Stimulated activated CD4-positive, alpha-beta T cell treated with anti-CD3 and anti-CD28 coated beads, Interleukin-4, amount 100 ng/mL, for 4 hours (primary cell): ENCODE results near the gene CAMK2B.

Experiments used
- DNase-seq, 2 experiments: peaks; one replicate each; pipeline ENCODE4 v3.0.0-alpha.2; 2020

CAMK2B gene

GRCh38 chr7:44225566-44226395 is 99.6 kb downstream of the CAMK2B start:
- no peak for DNase-seq

- DNase-seq: no peak
Measured at GRCh38 chr7:44224974-44225565, 100.3 kb downstream of the CAMK2B start.

- no peak for DNase-seq
Measured at GRCh38 chr7:44224080-44224973, 101.1 kb downstream of the CAMK2B start.

GRCh38 chr7:44223362-44224079 is 101.9 kb downstream of the CAMK2B start:
- no peak for DNase-seq

- no peak for DNase-seq
Measured at GRCh38 chr7:44222776-44223261, 102.6 kb downstream of the CAMK2B start.

- no peak for DNase-seq
Measured at GRCh38 chr7:44222074-44222473, 103.3 kb downstream of the CAMK2B start.

- no peak for DNase-seq
Measured at GRCh38 chr7:44221231-44221791, 104.1 kb downstream of the CAMK2B start.

- DNase-seq: no peak
Measured at GRCh38 chr7:44220358-44221112, 104.9 kb downstream of the CAMK2B start.

GRCh38 chr7:44220046-44220357 is 105.4 kb downstream of the CAMK2B start:
- DNase-seq: no peak

GRCh38 chr7:44219371-44220045 is 105.9 kb downstream of the CAMK2B start:
- no peak for DNase-seq

GRCh38 chr7:44218418-44219201 is 106.8 kb downstream of the CAMK2B start:
- DNase-seq: no peak

- DNase-seq: no peak
Measured at GRCh38 chr7:44217852-44218402, 107.5 kb downstream of the CAMK2B start.

GRCh38 chr7:44217223-44217714 is 108.1 kb downstream of the CAMK2B start:
- DNase-seq: no peak

- DNase-seq: no peak
Measured at GRCh38 chr7:44216521-44217222, 108.7 kb downstream of the CAMK2B start.

GRCh38 chr7:44216019-44216418 is 109.4 kb downstream of the CAMK2B start:
- no peak for DNase-seq

GRCh38 chr7:44215531-44215930 is 109.9 kb downstream of the CAMK2B start:
- no peak for DNase-seq

GRCh38 chr7:44213877-44214388 is 111.5 kb downstream of the CAMK2B start:
- no peak for DNase-seq

GRCh38 chr7:44213206-44213876 is 112.1 kb downstream of the CAMK2B start:
- DNase-seq: no peak
